A549 (cell line): Measurements from ENCODE around the gene TNN. TPM values are rescaled to one million over a fixed set of nuclear protein-coding genes. Genes with fewer than 3 reads are reported as not detected.

ENCODE experiments used
- ATAC-seq, 2 experiments: fragments of 200-7000 bp in 1 of 2; fragments of >200 bp in 1 of 2; cut with Nextera tagmentation in 1 of 2; cut with Tn5 transposase in 1 of 2; 3 replicates each; pipeline versions ENCODE4 v1.8.0 to v1.9.1; 2018 to 2020; ENCODE audit warnings: mild to moderate bottlenecking in 1 of 2, moderate library complexity in 1 of 2
- CTCF ChIA-PET: fragments of 300-600 bp; sonication (Branson Sonifier 250); formaldehyde crosslinking; extraction: SDS; loops from one replicate; lab custom pipeline; 2021; ENCODE audit warnings: antibody characterized with exemption, inconsistent platforms; lab: Yijun Ruan, JAX
- POLR2A ChIA-PET: fragments of 350-600 bp; formaldehyde crosslinking; extraction: SDS; loops from one replicate; lab custom pipeline; 2021; ENCODE audit warnings: antibody characterized with exemption, inconsistent platforms; lab: Yijun Ruan, JAX
- DNase-seq, 2 experiments: peaks; one replicate each; pipeline versions ENCODE4 v3.0.0 to v3.0.0-alpha.2; 2011 to 2016; ENCODE audit warnings: low read depth in 1 of 2, low spot score in 1 of 2
- FAIRE-seq: peaks from 2 replicates; lab custom pipeline; 2011; peaks lifted over from hg19 to GRCh38; lab: Jason Lieb, UNC
- H3K27ac ChIP-seq, 2 experiments: fragments of >200 bp; sonication (Bioruptor Twin); formaldehyde crosslinking; 3 replicates each; pipeline ENCODE4 v1.5.1; 2016 to 2017
- H3K4me1 ChIP-seq: fragments of >200 bp; sonication (Bioruptor Twin); formaldehyde crosslinking; 3 replicates; pipeline ENCODE4 v1.6.1; 2016
- H3K4me2 ChIP-seq: fragments of >200 bp; sonication (Bioruptor Twin); formaldehyde crosslinking; 3 replicates; pipeline ENCODE4 v1.6.1; 2016
- H3K4me3 ChIP-seq: fragments of >200 bp; sonication (Bioruptor Twin); formaldehyde crosslinking; 3 replicates; pipeline ENCODE4 v1.5.1; 2016
- H3K9me3 ChIP-seq: fragments of >200 bp; sonication (Bioruptor Twin); formaldehyde crosslinking; 3 replicates; pipeline ENCODE4 v1.6.1; 2016
- ATOH8 ChIP-seq: fragments of 250-450 bp; sonication (Bioruptor Pico); IDR thresholded peaks from 2 replicates; pipeline ENCODE4 v1.5.0; 2020; ENCODE audit warnings: low read depth, mild to moderate bottlenecking, moderate library complexity
- CEBPB ChIP-seq, 2 experiments: fragments of >200 bp in 1 of 2; sonication (Bioruptor Twin) in 1 of 2; formaldehyde crosslinking in 1 of 2; IDR thresholded peaks; 2 replicates each; pipeline ENCODE4 v1.6.1; 2012 to 2016
- CHD2 ChIP-seq: fragments of 150-350 bp; IDR thresholded peaks from 2 replicates; pipeline ENCODE4 v1.6.1; 2014; ENCODE audit warnings: low read length; ENCODE audit not compliant: partially characterized antibody
- CHD4 ChIP-seq: fragments of 200-600 bp; sonication (generic); IDR thresholded peaks from 2 replicates; pipeline ENCODE4 v1.6.1; 2016; ENCODE audit warnings: antibody characterized with exemption, mild to moderate bottlenecking, borderline replicate concordance
- EHF ChIP-seq: fragments of 250-450 bp; sonication (Bioruptor Pico); IDR thresholded peaks from 2 replicates; pipeline ENCODE4 v1.5.0; 2020; ENCODE audit warnings: mild to moderate bottlenecking
- EHMT2 ChIP-seq: fragments of 200-600 bp; sonication (generic); IDR thresholded peaks from 2 replicates; pipeline ENCODE4 v1.6.1; 2016; ENCODE audit warnings: antibody characterized with exemption, low read depth, mild to moderate bottlenecking, moderate library complexity
- ESRRA ChIP-seq: fragments of 150-350 bp; IDR thresholded peaks from 2 replicates; pipeline ENCODE4 v1.6.1; 2014; ENCODE audit warnings: mild to moderate bottlenecking, low read length, borderline replicate concordance
- FOSB ChIP-seq: fragments of 250-450 bp; sonication (Bioruptor Pico); IDR thresholded peaks from 2 replicates; pipeline ENCODE4 v1.5.0; 2020; ENCODE audit warnings: mild to moderate bottlenecking, moderate library complexity
- FOSL2 ChIP-seq, 2 experiments: fragments of 450-650 bp in 1 of 2; fragments of >200 bp in 1 of 2; sonication (Bioruptor Twin) in 1 of 2; formaldehyde crosslinking; IDR thresholded peaks; 2 replicates each; pipeline versions ENCODE4 v1.5.0 to v1.6.1; 2016 to 2020; ENCODE audit warnings: mild to moderate bottlenecking in 1 of 2, moderate library complexity in 1 of 2
- HDAC2 ChIP-seq: fragments of 200-600 bp; sonication (generic); IDR thresholded peaks from 2 replicates; pipeline ENCODE4 v1.6.1; 2016
- HEYL ChIP-seq: fragments of 250-450 bp; sonication (Bioruptor Pico); IDR thresholded peaks from 2 replicates; pipeline ENCODE4 v1.8.0; 2021; ENCODE audit warnings: mild to moderate bottlenecking, moderate library complexity
- JUNB ChIP-seq: fragments of >200 bp; sonication (Bioruptor Twin); formaldehyde crosslinking; IDR thresholded peaks from 2 replicates; pipeline ENCODE4 v1.6.1; 2016
- KDM5A ChIP-seq: fragments of 200-600 bp; sonication (generic); IDR thresholded peaks from 2 replicates; pipeline ENCODE4 v1.6.1; 2016; ENCODE audit warnings: antibody characterized with exemption, mild to moderate bottlenecking
- MAFK ChIP-seq: fragments of 450-650 bp; IDR thresholded peaks from 2 replicates; pipeline ENCODE4 v1.6.1; 2014; ENCODE audit not compliant: partially characterized antibody
- MAX ChIP-seq: IDR thresholded peaks from 2 replicates; pipeline ENCODE4 v1.6.1; 2012
- MAZ ChIP-seq: fragments of 150-350 bp; IDR thresholded peaks from 2 replicates; pipeline ENCODE4 v1.6.1; 2014; ENCODE audit warnings: antibody characterized with exemption, low read depth, low read length, borderline replicate concordance
- MYC ChIP-seq: IDR thresholded peaks from 2 replicates; pipeline ENCODE4 v1.6.1; 2012; ENCODE audit warnings: mild to moderate bottlenecking, inconsistent platforms, low read length, improper control_type of control experiment, borderline replicate concordance
- PBX3 ChIP-seq: IDR thresholded peaks from 2 replicates; pipeline ENCODE4 v1.6.1; 2012
- PHF8 ChIP-seq: fragments of 200-600 bp; sonication (generic); IDR thresholded peaks from 2 replicates; pipeline ENCODE4 v1.6.1; 2016; ENCODE audit warnings: low read depth, mild to moderate bottlenecking, antibody characterized with exemption, moderate library complexity, borderline replicate concordance
- RARB ChIP-seq: fragments of 250-450 bp; sonication (Bioruptor Pico); IDR thresholded peaks from 2 replicates; pipeline ENCODE4 v1.8.0; 2021; ENCODE audit warnings: mild to moderate bottlenecking, moderate library complexity
- RCOR1 ChIP-seq: fragments of 150-350 bp; IDR thresholded peaks from 2 replicates; pipeline ENCODE4 v1.6.1; 2014; ENCODE audit warnings: antibody characterized with exemption, low read length, low read depth
- REST ChIP-seq: fragments of 200-600 bp; sonication (generic); IDR thresholded peaks from 2 replicates; pipeline ENCODE4 v1.6.1; 2016; ENCODE audit warnings: antibody characterized with exemption, mild to moderate bottlenecking, moderate library complexity
- SREBF2 ChIP-seq: fragments of 450-650 bp; IDR thresholded peaks from 2 replicates; pipeline ENCODE4 v1.6.1; 2014; ENCODE audit warnings: mild to moderate bottlenecking, moderate library complexity
- TFCP2L1 ChIP-seq: fragments of 250-450 bp; sonication (Bioruptor Pico); IDR thresholded peaks from 2 replicates; pipeline ENCODE4 v1.5.0; 2021; ENCODE audit warnings: mild to moderate bottlenecking
- WGBS: methylation state at CpG from one replicate; pipeline ENCODE4 v1.1.6; 2017; ENCODE audit errors: missing lambda C conversion rate; 5-methylcytosine and 5-hydroxymethylcytosine counted together
- polyA plus RNA-seq, 4 experiments: library from polyadenylated mRNA; depleted of rRNA in 3 of 4; stranded (reverse); fragments of >200 nt; fragmentation: RNase III in 1 of 4; extraction: RNeasy Plus Mini Kit Qiagen cat#74134 plus additional on column Dnase treatment in 1 of 4; gene quantifications; 2 replicates in 3 of 4; 3 replicates in 1 of 4; pipeline ENCODE4 v1.2.3, GENCODE V29; 2011 to 2017
- TF ChIP-seq, protein P1 (sequence below): fragments of >200 bp; sonication (Bioruptor Twin); formaldehyde crosslinking; IDR thresholded peaks from 3 replicates; pipeline ENCODE4 v1.6.1; 2016
- TF ChIP-seq, protein P2 (sequence below): IDR thresholded peaks from 2 replicates; pipeline ENCODE4 v1.6.1; 2012; ENCODE audit warnings: low read depth, borderline replicate concordance

The TNN gene
- polyA plus RNA-seq, 2 of the 4 experiments (the other 2 are of a cell fraction): not detected

DNA sequence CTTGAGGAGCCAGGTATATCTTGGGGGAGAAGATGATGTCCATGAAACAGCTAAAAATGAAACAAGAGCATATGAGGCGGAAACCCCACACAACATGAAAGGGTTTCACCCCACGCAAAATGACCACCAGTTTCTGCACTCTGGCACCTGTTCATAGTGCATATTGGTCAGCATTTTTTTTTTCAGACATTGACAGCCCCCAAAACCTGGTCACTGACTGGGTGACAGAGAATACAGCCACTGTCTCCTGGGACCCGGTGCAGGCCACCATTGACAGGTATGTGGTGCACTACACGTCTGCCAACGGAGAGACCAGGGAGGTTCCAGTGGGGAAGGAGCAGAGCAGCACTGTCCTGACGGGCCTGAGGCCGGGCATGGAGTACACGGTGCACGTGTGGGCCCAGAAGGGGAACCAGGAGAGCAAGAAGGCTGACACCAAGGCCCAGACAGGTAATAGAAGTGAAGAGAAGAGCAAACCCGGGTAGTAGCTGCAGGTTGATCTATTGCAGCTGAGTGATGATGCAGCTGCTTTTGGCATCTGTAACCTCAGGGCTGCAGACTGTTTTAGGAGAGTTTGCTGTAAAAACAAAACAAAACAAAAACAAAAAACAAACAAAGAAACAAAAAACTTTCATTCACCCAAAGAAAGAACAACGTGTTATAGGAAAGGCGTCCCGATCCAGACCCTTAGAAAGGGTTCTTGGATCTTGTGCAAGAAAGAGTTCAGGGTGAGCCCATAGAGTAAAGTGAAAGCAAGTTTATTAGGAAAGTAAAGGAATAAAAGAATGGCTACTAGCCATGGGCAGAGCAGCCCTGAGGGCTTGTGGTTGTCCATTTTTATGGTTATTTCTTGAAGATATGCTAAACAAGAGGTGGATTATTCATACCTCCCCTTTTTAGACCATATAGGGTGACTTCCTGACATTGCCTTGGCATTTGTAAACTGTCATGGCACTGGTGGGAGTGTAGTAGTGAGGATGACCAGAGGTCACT lies 51.0 kb downstream of the TNN start:
- DNase-seq: no peak
- H3K9me3 ChIP-seq: no peaks in the 10 kb centered on the region
- CTCF ChIA-PET: no interaction called here
- H3K27ac ChIP-seq: no peak overlapping the region
- FAIRE-seq: no peak
- no peak overlapping the region for H3K4me2 ChIP-seq
- no peak for ATAC-seq
- 46% methylated on average over 13 of the region's 13 CpGs for WGBS
- POLR2A ChIA-PET: no interaction called here
- H3K4me3 ChIP-seq: no peak overlapping the region
- TF ChIP-seq, protein P1, sequence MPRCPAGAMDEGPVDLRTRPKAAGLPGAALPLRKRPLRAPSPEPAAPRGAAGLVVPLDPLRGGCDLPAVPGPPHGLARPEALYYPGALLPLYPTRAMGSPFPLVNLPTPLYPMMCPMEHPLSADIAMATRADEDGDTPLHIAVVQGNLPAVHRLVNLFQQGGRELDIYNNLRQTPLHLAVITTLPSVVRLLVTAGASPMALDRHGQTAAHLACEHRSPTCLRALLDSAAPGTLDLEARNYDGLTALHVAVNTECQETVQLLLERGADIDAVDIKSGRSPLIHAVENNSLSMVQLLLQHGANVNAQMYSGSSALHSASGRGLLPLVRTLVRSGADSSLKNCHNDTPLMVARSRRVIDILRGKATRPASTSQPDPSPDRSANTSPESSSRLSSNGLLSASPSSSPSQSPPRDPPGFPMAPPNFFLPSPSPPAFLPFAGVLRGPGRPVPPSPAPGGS: no peak
- TF ChIP-seq ATOH8 (CRISPR knock-in tag) (no peak), MAZ (no peak), PHF8 (no peak), RCOR1 (no peak), MAFK (no peak), HDAC2 (no peak), PBX3 (no peak), CHD4 (no peak), EHMT2 (no peak), FOSL2 (IDR thresholded peaks at IDR 0.05) (no peak), FOSL2 (CRISPR knock-in tag; IDR thresholded peaks at IDR 0.05) (no peak), CEBPB (IDR thresholded peaks at IDR 0.05) (no peak), HEYL (CRISPR knock-in tag) (no peak), KDM5A (no peak)
- TF ChIP-seq, all 56 proteins: peak for 0
- H3K4me1 ChIP-seq: no peaks in the 10 kb centered on the region

- Histone ChIP-seq H3K4me1 (no peaks in the 10 kb centered on the region), H3K4me3 (no peak overlapping the region), H3K9me3 (no peaks in the 10 kb centered on the region), H3K27ac (no peak overlapping the region), H3K4me2 (no peak overlapping the region)
- no peak for FAIRE-seq
- CTCF ChIA-PET: no interaction called here
- no peak for ATAC-seq
- no peak for DNase-seq
- POLR2A ChIA-PET: no interaction called here
- TF ChIP-seq CHD2 (no peak), ESRRA (no peak), RARB (CRISPR knock-in tag) (no peak), FOSL2 (IDR thresholded peaks at IDR 0.05) (no peak), FOSL2 (CRISPR knock-in tag; IDR thresholded peaks at IDR 0.05) (no peak), EHF (no peak), MYC (no peak), SREBF2 (no peak), MAX (no peak), REST (no peak), TFCP2L1 (CRISPR knock-in tag) (no peak), JUNB (no peak), FOSB (CRISPR knock-in tag) (no peak), CEBPB (IDR thresholded peaks at IDR 0.05) (no peak)
- TF ChIP-seq, protein P2, sequence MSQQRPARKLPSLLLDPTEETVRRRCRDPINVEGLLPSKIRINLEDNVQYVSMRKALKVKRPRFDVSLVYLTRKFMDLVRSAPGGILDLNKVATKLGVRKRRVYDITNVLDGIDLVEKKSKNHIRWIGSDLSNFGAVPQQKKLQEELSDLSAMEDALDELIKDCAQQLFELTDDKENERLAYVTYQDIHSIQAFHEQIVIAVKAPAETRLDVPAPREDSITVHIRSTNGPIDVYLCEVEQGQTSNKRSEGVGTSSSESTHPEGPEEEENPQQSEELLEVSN: no peak
- 57% methylated on average over 1 of the region's 1 CpG for WGBS
Observed at GRCh38 chr1:175120511-175120910, 52.9 kb downstream of the TNN start.
